ENCODE measurements around the gene PREX1.
"Not testable (repeated sequence)": the region's sequence is repeated elsewhere in the genome, so short reads cannot be mapped to it uniquely, and the experiment has no call there.

The PREX1 gene

GRCh38 chr20:48789781-48790472 is 37.9 kb downstream of the PREX1 start:
- DNase-seq = no peak

- no peak for DNase-seq
These were observed 38.6 kb downstream of the PREX1 start for GRCh38 chr20:48789185-48789668.

- no peak for DNase-seq
These were observed 39.2 kb downstream of the PREX1 start for GRCh38 chr20:48788486-48789072.

DNA sequence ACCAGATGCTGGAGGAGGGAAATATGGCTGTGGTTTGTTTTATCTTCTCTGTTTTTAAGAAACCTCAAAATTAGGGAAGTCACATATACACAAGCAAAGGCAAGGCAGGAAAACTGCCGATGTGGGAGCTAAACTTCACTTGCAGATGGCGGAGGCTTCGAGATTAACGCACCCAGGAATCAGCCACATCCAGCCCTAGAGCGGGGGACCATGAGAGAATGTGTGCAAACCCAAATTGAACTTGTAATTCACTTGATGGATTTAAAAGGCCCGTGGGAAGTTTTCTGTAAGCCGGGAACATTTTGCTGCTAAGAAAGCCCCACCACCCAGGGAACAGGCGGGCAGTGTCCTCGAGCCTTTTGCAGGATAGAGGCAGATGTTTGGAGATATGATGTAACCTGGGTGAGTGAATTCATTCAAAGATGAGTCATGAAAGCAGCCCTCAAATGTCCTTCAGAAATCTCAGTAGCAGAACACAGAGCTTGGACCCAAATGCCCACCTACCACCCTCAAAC is 39.9 kb downstream of the PREX1 start:
- no peak for DNase-seq

DNA sequence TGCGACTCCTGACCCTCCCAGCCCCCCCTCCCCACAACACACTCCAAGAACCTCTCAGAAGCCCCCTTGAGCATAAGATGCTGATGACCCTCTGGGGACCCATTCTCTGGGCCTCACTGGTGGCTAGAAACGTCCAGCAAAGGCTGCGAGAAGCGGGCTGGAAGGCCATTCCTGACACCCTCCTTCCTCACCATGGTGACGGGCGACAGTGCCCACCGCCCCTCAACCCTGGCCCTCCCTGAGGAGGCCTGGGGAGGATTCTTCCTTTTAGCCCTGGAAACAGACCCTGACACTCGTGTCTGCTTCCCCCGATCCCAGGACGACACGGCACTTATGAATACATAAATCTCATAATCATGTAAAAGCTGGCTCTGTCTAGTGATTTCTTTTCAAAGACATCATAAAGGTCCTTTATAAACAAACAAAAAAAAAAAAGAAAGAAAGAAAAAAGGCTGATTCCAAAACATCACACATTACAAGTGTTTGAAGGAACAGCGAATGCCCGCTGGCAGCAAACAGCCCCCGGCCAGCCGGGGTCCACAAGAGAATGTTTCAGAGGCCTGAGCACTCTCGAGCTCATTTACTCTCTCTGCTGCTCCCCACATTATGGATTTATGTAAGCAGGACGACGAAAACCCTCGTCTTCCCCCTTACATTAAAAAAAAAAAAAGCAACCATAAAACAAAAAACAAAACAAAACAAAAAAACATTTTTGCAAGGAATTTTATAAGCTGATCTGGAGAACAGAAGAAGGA is 40.7 kb downstream of the PREX1 start:
- DNase-seq = no peak

DNA sequence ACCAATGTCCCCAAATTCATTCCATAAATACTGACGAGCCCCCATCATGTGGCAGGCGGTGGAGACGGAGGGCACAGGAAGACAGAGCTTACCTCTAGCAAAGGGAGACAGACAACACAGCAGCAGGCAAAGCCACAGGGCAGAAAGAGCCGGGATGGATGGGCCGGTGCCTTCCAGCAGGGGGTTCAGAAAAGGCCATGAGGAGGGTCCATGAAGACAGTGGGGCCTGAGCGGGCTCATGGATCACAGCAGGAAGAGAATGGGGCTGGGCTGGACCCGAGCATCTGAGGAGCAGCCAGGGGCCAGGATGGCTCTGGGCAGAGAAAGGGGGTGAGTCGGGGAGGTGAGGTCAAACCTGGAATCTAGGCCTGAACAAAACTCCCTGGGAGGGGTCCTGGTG is 42.0 kb downstream of the PREX1 start:
- DNase-seq = no peak

- no peak for DNase-seq
These were observed 42.5 kb downstream of the PREX1 start for GRCh38 chr20:48785256-48785655.

DNA sequence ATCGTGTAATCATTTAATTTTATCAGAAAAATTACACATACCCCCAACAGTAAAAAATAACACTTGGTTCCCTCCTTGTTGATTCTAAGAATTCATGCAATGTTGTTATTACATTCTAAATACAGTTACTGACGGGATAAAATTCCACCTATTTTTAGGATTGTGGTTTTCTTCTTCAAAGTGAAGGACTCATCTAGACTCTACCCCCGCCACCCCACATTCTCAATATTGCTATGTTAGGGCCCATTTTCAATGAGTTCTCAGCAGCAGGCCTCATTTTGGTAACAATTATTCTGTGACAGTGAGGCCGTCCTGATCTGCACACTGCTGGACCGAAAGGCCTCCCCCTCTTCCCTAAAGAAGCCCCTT is 43.5 kb downstream of the PREX1 start:
- DNase-seq = no peak

DNA sequence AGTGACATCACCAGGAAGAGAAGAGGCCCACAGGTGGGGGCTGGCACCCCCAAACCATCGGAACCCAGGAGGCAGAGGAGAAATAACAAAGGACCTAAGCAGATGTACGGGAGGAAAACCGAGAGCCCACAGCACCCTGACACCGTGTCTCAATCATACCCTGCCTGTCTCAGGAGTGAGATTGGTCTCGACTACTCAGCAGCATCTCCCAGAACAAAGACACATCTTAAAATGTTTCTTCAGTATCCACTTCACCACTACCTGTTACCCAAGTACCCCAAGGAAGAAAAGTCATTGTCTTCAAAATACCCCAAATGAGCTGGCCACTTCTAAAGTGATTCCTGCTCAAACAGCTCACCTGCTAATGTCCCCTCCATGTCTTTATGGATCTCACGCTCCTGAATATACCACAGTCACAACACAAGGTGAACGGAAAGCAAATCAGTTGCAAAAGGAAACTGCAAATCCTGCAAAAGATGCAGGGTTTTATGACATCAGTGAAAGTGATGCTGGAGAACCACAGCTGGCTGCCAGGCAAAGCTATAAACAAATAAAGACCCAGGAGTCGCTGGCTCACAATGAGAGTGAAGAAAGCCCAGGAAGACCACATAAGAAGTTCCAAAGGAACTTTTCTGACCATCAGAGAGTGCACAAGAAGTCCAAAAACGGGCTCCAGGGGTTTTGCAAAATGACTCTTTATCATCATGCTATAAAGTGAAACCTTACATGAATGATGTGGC is 44.1 kb downstream of the PREX1 start:
- DNase-seq = no peak

GRCh38 chr20:48782901-48783308 is 44.9 kb downstream of the PREX1 start:
- no peak for DNase-seq

GRCh38 chr20:48782053-48782452 is 45.7 kb downstream of the PREX1 start:
- no peak for DNase-seq

DNA sequence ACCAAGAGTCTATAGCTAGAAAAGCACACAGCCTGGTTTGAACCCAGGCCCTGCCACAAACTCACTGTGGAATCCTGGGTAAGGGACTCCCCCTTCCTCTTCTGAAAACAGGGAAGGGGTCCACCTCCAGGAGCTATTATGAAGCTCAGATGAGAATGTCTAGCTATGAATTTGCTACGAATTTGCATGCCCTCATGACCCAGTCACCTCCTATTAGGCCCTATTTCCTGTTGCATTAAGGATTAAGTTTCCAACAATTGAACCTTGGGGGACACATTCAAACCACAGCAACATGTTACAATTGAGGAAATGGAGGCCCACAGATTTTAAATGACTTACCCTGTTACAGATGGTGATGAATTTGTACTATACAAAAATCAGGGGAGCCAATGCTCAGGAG is 46.2 kb downstream of the PREX1 start:
- DNase-seq = no peak

GRCh38 chr20:48779435-48779834 is 48.4 kb downstream of the PREX1 start:
- DNase-seq = no peak

- no peak for DNase-seq
These were observed 50.0 kb downstream of the PREX1 start for GRCh38 chr20:48777821-48778220.

GRCh38 chr20:48777005-48777404 is 50.8 kb downstream of the PREX1 start:
- no peak for DNase-seq

- no peak for DNase-seq
These were observed 51.5 kb downstream of the PREX1 start for GRCh38 chr20:48776306-48776705.

- DNase-seq = not testable (repeated sequence)
These were observed 52.3 kb downstream of the PREX1 start for GRCh38 chr20:48775545-48775944.

DNA sequence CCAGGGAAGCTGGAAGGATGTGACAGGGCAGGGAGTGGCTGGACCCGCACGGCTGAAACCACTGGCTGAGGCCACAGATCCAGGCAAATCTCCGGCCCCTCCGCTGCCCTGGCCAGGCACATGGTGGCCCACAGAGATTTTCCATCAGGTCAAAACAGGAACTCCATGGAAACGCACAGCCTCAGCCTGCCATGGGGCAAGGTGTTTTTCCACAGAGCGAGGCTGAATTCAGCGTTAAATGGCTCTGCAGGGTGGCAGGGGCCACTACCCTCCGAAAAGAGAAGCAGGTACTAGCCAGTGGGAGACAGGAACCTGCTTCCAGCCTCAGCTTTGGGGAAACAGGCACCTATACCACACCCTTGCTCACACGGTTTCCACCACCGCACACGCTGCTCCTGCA is 53.1 kb downstream of the PREX1 start:
- DNase-seq = no peak

GRCh38 chr20:48773837-48774418 is 53.9 kb downstream of the PREX1 start:
- DNase-seq = no peak

- DNase-seq = no peak
These were observed 55.4 kb downstream of the PREX1 start for GRCh38 chr20:48772183-48772976.

DNA sequence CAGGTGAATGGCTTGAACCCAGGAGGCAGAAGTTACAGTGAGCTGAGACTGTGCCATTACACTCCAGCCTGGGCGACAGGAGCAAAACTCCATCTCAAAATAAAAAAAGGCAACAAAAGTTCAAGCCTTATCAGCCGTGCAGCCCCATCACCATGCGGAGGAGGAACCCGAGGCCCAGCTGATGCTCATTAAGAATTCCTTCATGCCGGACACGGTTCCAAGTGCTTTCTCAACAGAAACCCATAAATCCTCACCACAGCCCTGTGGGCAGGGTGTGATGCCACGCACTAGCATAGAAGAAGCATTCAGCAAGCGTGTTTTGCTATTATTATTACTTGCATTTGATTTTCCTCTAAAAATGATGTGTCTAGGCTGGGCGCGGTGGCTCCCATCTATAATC is 56.3 kb downstream of the PREX1 start:
- DNase-seq = no peak
